ENCODE measurements around the gene SEC23IP.
A peak's percentile ranks its signal among the peaks of the same experiment; 100 is the strongest.

DNA sequence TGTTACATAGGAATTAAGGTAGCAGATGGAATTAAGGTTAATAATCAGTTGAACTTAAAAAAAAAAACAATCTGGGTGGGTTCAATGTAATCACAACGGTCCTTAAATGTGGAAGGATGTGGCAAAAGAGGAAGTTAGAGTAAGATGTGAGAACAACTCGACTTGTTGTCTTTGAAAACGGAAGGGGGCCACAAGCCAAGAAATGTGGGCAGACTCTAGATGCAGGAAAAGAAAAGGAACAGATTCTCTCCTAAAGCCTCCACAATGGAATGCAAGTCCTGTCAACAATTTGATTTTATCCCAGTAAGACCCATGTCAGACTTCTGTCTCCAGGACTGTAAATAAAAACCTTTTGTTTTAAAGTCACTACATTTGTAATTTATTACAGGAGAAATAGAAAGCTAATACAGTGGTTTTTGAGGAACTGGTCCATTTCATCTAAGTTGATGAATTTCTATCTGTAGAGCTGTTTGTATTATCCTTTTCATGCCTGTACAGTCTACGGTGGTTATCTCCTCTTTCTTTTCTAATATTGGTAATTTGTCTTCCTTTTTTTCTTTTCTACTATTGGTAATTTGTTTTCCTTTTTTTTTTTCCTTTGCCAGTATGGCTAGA is 28.5 kb upstream of the SEC23IP start:
- TF ChIP-seq POLR2A (IDR thresholded peaks at IDR 0.05; ENCODE audit: low read depth, low read length), result no peak
- peak; percentile 58; the same call in 1 of the 2 replicates for TF ChIP-seq SPI1 (IDR thresholded peaks at IDR 0.05; ENCODE audit: low read depth, low read length)

All from GM12891 (cell line).